Measurements from ENCODE around the gene HDAC7.
A peak's percentile ranks its signal among the peaks of the same experiment; 100 is the strongest.

DNA sequence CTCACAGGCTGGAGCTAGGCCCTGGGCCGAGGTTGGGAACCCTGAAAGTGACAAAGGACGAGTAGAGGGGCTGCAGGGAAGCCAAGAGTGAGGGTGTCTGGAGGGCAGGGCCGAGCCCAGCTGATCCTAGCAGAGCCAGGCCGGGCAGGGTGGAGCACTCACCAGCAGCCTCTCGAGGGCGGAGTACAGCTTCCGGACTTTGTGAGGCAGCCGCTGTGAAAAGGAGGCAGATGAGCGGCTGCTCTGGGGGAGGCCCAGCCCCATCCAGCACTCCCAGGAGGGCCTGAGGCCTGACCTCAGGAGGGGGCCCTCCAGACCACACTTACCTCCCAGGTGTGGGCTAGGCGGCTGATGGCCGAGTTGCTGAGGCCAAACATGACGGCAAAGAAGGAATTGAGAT is 79.7 kb downstream of the HDAC7 start:
- TF ChIP-seq, protein P1, sequence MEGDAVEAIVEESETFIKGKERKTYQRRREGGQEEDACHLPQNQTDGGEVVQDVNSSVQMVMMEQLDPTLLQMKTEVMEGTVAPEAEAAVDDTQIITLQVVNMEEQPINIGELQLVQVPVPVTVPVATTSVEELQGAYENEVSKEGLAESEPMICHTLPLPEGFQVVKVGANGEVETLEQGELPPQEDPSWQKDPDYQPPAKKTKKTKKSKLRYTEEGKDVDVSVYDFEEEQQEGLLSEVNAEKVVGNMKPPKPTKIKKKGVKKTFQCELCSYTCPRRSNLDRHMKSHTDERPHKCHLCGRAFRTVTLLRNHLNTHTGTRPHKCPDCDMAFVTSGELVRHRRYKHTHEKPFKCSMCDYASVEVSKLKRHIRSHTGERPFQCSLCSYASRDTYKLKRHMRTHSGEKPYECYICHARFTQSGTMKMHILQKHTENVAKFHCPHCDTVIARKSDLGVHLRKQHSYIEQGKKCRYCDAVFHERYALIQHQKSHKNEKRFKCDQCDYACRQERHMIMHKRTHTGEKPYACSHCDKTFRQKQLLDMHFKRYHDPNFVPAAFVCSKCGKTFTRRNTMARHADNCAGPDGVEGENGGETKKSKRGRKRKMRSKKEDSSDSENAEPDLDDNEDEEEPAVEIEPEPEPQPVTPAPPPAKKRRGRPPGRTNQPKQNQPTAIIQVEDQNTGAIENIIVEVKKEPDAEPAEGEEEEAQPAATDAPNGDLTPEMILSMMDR (IDR thresholded peaks at IDR 0.05): no peak
- peak in 1 of 2 donors; percentile 20 for TF ChIP-seq POLR2AphosphoS5 (IDR thresholded peaks at IDR 0.05)
- no peak for TF ChIP-seq POLR2A (IDR thresholded peaks at IDR 0.05; ENCODE audit: low read depth)

Measured in esophagus muscularis mucosa (tissue), 3 donors.